ENCODE measurements around the gene FARS2. TPM values are rescaled to one million over a fixed set of nuclear protein-coding genes. Genes with fewer than 3 reads are reported as not detected.

The FARS2 gene
- total and polyA plus RNA-seq, 2 donors (not counting 3 experiments of a cell fraction or from before 2014, with no cell fraction given) = 20.2 to 20.5 TPM

- TF ChIP-seq EZH2 (IDR thresholded peaks at IDR 0.05; ENCODE audit: borderline replicate concordance, low read depth, low read length, severe bottlenecking) (no peak), POLR2A (IDR thresholded peaks at IDR 0.05; ENCODE audit: low read depth, low read length) (no peak), FOS (IDR thresholded peaks at IDR 0.05; ENCODE audit: borderline replicate concordance, insufficient read depth, low read length) (no peak), MYC (IDR thresholded peaks at IDR 0.05; ENCODE audit: low read depth, low read length) (no peak), MAX (IDR thresholded peaks at IDR 0.05; ENCODE audit: insufficient read depth, insufficient read length) (no peak), GATA2 (IDR thresholded peaks at IDR 0.05; ENCODE audit: insufficient read depth, insufficient read length, low read depth, low read length) (no peak), JUN (IDR thresholded peaks at IDR 0.05; ENCODE audit: borderline replicate concordance, insufficient read depth, insufficient read length, low read depth) (no peak), POLR2AphosphoS5 (IDR thresholded peaks at IDR 0.05; ENCODE audit: insufficient read depth, low read depth, low read length) (no peak), CTCF (IDR thresholded peaks at IDR 0.05; ENCODE audit: extremely low read depth in 1 of 2, insufficient read depth in 1 of 2, low read depth in 1 of 2, low read length in 2 of 2) (no peak)
- ChIA-PET CTCF (no interaction called here), POLR2A (no interaction called here)
- Histone ChIP-seq H2AFZ (ENCODE audit: low read depth, low read length) (no peak overlapping the region), H3K9ac (replicated peaks; ENCODE audit: extremely low read depth, insufficient read depth, low read length) (no peak overlapping the region), H3K27ac (ENCODE audit: insufficient read depth, low read depth, low read length) (no peak overlapping the region), H3K4me2 (ENCODE audit: insufficient read depth, low read length) (no peak overlapping the region), H3K36me3 (ENCODE audit: control insufficient read depth in 2 of 2, extremely low read depth in 1 of 2, insufficient read depth in 2 of 2, low read length in 2 of 2) (no peaks in the 10 kb centered on the region), H3K79me2 (ENCODE audit: control insufficient read depth, insufficient read depth, low read length) (no peaks in the 10 kb centered on the region), H3K4me1 (ENCODE audit: control insufficient read depth, extremely low read depth, insufficient read depth, low read length) (no peaks in the 10 kb centered on the region), H3K27me3 (ENCODE audit: control insufficient read depth in 2 of 2, insufficient read depth in 2 of 2, low read length in 2 of 2) (no peaks in the 10 kb centered on the region), H3K4me3 (replicated peaks in 1 of 3; ENCODE audit: insufficient read depth in 1 of 3, low read depth in 1 of 3, low read length in 3 of 3) (no peak overlapping the region), H3K9me3 (replicated peaks; ENCODE audit: control insufficient read depth, insufficient read depth, low read length) (no peaks in the 10 kb centered on the region), H3K9me1 (replicated peaks; ENCODE audit: control insufficient read depth, extremely low read depth, insufficient read depth, low read length) (no peaks in the 10 kb centered on the region), H4K20me1 (replicated peaks; ENCODE audit: control insufficient read depth, extremely low read depth, insufficient read depth, low read length) (no peaks in the 10 kb centered on the region)
- intact Hi-C loops (cut with micrococcal nuclease) = no loop called here
- dilution Hi-C loops (cut with MboI; ENCODE audit: extremely low pct_ligation_motif_present, low sequenced_read_pairs) = no loop called here
- BruUV-seq (replicated peaks) = no TSS peak
- FAIRE-seq (no peak), DNase-seq (ENCODE audit: low read depth, low spot score) (no peak)
Measured at GRCh38 chr6:5710516-5710915, 449.2 kb downstream of the FARS2 start.
